Measurements from ENCODE around the gene IRF2BP2.

DNA sequence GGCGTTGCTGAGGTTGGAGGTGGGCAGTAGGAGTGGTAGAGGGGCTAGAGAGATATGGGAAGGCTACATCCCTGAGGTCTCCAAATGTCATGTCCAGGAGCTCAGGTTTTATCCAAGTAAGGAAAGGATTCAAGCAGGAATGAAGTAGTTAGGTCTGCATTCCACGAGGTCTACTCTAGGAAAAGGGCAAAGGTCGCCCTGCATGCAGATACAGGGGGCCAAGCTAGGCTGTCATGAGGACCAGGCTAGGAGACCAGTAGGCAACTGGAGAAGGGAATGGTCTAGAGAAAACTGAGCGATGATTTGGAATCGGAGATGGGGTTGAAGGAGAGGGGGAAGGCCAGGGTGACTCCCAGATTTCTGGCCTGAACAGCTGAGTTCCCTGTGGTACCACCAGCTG lies 48.7 kb downstream of the IRF2BP2 start:
- TF ChIP-seq EZH2 (optimal IDR thresholded peaks at IDR 0.05; ENCODE audit: low read depth, low read length), result no peak
- TF ChIP-seq, protein P1, sequence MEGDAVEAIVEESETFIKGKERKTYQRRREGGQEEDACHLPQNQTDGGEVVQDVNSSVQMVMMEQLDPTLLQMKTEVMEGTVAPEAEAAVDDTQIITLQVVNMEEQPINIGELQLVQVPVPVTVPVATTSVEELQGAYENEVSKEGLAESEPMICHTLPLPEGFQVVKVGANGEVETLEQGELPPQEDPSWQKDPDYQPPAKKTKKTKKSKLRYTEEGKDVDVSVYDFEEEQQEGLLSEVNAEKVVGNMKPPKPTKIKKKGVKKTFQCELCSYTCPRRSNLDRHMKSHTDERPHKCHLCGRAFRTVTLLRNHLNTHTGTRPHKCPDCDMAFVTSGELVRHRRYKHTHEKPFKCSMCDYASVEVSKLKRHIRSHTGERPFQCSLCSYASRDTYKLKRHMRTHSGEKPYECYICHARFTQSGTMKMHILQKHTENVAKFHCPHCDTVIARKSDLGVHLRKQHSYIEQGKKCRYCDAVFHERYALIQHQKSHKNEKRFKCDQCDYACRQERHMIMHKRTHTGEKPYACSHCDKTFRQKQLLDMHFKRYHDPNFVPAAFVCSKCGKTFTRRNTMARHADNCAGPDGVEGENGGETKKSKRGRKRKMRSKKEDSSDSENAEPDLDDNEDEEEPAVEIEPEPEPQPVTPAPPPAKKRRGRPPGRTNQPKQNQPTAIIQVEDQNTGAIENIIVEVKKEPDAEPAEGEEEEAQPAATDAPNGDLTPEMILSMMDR (IDR thresholded peaks at IDR 0.05; ENCODE audit: low read length), result no peak
